H54 (cell line): Measurements from ENCODE around the gene OTOF.

Experiments
- DNase-seq: peaks from one replicate; pipeline ENCODE4 v3.0.0; 2011; ENCODE audit warnings: low spot score, mixed read lengths; ENCODE audit not compliant: insufficient read length
- FAIRE-seq: peaks from 3 replicates; lab custom pipeline; 2011; peaks lifted over from hg19 to GRCh38; lab: Jason Lieb, UNC
- POLR2A ChIP-seq: IDR thresholded peaks from 2 replicates; pipeline ENCODE4 v1.6.1; 2011; ENCODE audit warnings: low read depth, mild to moderate bottlenecking, low read length

OTOF gene

DNA sequence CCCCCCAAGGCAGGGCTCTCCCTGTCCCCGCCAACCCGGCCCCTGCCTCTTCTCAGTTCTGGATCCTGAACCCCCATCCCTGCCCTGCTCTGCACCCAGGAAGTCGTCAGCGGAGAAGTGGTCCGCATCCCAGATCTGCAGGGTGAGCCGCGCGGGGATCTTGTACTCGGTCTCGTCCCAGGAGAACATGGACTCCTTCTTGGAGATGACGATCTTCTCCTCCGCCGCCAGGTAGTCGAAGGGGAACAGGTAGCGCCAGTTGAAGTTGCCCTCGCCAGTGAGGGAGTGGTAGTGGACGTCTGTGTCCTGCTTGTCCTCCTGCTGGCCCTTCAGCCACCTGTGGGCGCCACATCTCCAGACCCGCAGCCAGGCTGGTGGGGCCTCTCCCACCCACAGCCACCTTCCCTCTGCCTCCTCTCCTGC is 16.3 kb downstream of the OTOF start:
- DNase-seq = no peak
- TF ChIP-seq POLR2A = no peak
- no peak for FAIRE-seq

DNA sequence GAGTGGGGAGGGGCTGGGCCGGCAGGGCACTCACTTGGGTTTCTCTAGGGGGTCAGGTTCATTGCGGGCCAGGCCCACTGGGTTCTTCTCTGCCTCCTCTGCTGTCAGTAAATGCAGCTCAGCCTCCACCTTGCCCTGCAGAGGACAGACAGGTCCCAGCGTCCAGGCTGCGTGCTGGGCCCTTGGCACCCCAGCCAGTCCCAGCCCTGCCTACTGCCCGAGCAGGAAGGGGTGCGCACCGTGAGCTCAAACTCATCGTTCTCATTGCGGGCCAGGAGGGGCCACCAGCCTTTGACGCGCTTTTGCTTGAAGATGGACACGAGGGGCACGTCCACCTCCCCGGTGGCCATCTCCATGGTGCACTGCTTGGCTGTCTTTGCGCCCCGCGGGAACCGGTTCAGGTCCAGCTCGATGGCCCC is 17.3 kb downstream of the OTOF start:
- FAIRE-seq = no peak
- no peak for TF ChIP-seq POLR2A
- no peak for DNase-seq

DNA sequence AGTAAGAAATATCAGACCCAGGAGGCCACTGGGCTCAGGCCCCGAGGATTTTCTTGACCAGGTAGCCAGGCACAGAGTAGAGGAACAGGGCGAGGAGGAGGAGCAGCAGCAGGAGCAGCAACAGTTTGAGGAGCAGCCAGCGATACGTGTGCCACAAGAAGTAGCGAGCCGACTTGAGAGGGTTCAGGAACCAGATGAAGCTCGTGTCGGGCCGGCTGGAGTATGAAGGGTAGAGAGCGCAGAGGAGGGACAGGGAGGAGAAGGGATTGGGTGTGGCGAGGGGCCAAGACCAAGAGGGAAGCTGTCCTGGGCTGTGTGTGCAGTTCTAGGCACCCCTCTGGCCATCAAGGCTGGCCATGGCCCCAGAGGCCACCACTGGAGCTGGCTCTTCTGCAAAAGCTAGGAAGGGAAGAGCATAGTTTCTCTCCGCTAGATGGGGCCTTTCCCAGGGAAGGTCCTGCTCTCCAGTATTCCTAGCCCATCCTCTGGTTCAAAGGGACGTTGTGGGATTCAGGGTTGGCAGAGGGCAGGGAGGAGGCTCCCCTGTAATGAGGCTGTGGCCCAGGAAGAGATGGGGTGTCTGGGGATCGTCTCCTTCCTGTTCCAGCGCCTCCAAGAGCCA is 17.8 kb downstream of the OTOF start:
- DNase-seq = no peak
- no peak for TF ChIP-seq POLR2A
- FAIRE-seq = no peak

DNA sequence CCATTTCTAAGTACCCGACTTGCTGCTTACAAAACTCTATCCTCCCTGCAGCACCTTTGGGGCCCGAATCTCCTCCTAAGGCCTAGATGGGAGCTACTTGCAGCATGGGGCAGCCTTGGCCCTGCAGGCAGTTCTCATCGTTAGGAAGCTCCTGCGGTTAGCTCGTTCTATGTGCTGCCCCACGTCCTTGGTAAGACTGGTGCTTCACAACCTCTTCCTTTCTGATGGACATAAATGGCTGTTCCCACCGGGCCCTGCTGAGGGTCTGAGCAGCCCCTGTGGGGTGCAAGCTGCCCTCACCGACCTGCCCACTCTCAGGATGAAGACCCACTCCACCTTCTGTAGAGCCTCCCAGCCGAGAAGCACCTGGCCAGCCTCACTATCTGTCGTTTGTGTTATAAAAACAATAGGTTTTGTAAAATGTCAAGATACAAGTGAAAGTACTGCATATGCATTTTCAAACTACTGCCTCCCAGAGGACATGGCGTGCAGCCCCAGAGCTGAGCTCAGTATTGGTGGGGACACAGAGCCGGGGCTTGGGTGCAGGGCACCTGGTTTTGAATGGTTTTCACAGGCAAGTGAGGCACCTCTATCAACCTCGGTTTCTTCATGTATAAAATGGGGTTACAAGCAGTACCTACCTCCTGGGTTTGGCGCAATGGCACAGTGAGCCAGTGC is 19.4 kb downstream of the OTOF start:
- no peak for DNase-seq
- TF ChIP-seq POLR2A = no peak

GRCh38 chr2:26457695-26458364 is 20.1 kb downstream of the OTOF start:
- no peak for DNase-seq
- TF ChIP-seq POLR2A = no peak
- no peak for FAIRE-seq

More for the DNA sequence above, 19.4 kb downstream of the OTOF start:
- FAIRE-seq = no peak

DNA sequence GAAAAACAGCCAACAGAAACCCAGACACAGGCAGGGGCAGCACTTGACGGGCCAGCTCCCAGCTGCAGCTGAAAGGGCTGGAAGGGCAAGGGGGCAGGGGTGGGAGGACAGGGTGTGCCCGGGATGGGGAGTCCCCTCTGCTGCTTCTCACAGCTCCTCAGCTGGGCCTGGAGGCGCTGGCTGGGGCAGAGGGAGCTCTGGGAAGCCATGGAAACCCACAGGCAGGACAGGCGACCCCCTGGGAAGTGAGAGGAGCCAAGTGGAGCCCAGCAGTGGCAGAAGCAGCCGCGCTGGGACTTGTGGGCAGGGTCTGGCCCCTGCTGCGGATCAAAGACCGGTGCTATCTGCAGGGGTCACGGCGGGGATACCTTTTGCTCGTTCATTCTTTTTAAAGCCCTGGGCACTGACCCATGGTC is 20.7 kb downstream of the OTOF start:
- no peak for TF ChIP-seq POLR2A
- DNase-seq = no peak
- no peak for FAIRE-seq

GRCh38 chr2:26456440-26457250 is 21.3 kb downstream of the OTOF start:
- FAIRE-seq = no peak
- no peak for DNase-seq
- no peak for TF ChIP-seq POLR2A

GRCh38 chr2:26455670-26456439 is 22.1 kb downstream of the OTOF start:
- no peak for TF ChIP-seq POLR2A
- no peak for FAIRE-seq
- no peak for DNase-seq

DNA sequence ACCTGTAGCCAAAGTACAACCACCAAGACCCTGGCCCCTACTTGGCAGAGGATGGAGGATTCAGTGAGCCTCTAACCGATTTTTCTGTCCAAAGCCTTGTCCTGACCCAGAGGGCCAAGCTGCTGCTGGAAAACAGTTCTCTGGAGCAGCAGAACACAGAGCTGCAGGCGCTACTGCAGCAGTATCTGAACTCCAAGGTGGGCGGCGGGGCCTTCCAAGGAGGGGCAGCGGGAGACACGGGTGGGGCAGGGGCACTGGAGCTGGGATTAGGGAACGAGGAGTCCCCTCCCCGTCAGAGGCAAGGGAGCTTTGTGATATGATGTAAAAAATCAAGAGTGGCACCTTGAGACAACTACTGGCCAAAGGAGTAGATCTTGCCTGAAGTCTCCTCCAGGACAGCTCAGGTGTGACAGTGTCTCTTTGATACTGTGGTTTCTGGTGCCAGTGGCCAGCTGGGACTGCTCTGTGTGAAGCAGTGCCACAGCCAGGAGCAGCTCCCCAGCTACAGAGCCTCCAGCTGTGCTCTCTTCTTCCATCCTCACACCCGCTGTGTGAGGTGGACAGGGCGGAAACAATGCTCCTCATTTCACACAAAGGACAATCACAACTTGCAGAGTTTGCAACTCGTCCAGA is 22.8 kb downstream of the OTOF start:
- DNase-seq (no peak), FAIRE-seq (no peak)
- TF ChIP-seq POLR2A = no peak

- FAIRE-seq = no peak
- DNase-seq = no peak
- no peak for TF ChIP-seq POLR2A
Measured at GRCh38 chr2:26454561-26455001, 23.3 kb downstream of the OTOF start.

DNA sequence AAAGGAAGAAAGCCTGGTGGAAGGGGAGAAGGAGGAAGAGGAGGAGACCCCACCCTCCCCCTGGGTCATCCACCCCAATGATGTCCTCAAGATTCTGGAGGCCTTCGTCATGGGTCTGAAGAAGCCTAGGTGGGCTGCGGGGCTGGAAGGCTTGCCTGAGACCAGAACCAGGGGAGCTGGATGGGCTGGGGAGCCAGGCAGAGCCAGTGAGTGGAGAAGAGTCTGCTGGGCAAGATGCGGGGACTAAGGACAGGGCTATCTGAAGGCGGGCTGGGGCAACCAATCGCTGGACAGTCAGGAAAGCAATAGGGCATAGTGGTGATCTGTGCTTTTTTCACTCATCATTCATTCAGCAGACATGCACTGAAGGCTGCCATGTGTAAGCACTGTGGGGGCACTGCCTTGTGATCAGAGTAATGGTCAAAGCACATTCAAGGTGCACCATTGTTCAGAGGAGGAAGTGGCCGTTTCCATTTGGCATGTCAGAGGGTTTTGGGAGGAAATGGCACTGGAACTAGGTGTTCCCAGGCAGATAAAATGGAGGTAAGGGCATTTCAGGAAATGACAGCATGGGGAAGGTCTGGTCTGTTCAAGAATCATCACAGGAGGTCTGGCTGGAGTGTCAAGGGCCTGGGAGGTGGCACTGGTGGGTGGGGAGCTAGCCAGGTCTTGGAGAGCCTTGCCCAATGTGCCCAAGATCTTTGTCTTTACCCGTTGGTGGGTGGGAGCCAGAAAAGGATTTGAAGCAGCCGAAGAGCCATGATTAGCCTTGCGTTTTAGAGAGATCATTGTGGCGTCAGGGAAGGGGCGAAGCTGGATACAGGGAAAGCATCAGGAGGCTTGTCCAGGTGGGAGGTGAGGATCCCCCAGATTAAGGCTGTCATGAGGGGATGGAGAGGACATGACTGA is 24.2 kb downstream of the OTOF start:
- DNase-seq (no peak), FAIRE-seq (no peak)
- TF ChIP-seq POLR2A = no peak

GRCh38 chr2:26451700-26452099 is 26.2 kb downstream of the OTOF start:
- TF ChIP-seq POLR2A = no peak
- FAIRE-seq (no peak), DNase-seq (no peak)
